ENCODE measurements around the gene OPRL1. TPM values are rescaled to one million over a fixed set of nuclear protein-coding genes. Genes with fewer than 3 reads are reported as not detected.

The OPRL1 gene
- total and polyA plus RNA-seq, 2 of the 8 experiments (the other 6 are each of a cell fraction or from before 2014, with no cell fraction given), result 0.63 to 0.98 TPM

DNA sequence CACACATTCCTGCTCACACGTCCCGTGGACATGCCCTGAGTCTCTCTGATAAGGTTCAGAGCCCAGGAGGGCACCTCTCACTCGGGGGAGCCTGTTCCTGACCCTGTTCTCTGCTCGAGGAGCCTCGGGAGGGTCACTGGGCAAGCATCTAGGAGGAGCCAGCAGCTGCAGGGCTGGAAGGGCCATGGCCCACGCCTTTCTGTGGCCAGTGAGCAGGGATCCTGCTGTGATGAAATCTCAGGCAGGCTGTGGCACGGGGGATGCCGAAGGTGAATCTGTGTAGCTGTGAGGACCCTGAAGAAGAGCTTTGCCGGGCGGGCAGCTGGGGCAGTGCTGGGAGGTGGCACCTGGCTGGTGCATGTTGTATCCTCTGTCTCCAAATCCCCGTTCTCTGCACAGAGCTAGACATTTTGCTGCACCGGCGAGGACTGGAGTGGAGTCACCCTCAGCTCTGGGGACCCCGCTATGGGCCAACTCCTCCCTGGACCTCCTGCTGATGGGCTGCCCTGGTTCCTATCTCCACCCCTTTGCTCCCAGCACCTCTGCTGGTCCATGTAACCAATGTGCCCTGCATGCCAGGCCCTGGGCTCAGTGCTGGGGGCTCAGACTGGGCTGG lies 34.6 kb downstream of the OPRL1 start:
- no peak overlapping the region for H3K18ac ChIP-seq (ENCODE audit: extremely low read depth, low read length)
- WGBS, 2 experiments (ENCODE audit: extremely low coverage in 1 of 2, insufficient coverage in 1 of 2, insufficient read length in 1 of 2, insufficient replicate concordance in 2 of 2, low coverage in 1 of 2, low lambda C conversion rate in 2 of 2, missing lambda C conversion rate in 1 of 2), result 75% methylated on average over 10 of the region's 14 CpGs; no CpG with 5 or more reads in 1 of the 2 experiments
- no peak overlapping the region for H4K91ac ChIP-seq (replicated peaks; ENCODE audit: insufficient read length, low read length)
- H3K4me3 ChIP-seq (ENCODE audit: extremely low read depth in 1 of 4, insufficient read depth in 2 of 4, low read depth in 3 of 4, low read length in 4 of 4), result no peak overlapping the region
- FAIRE-seq, result no peak
- no peak overlapping the region for H4K5ac ChIP-seq (ENCODE audit: insufficient read length, low read depth, low read length)
- no peaks in the 10 kb centered on the region for H3K36me3 ChIP-seq (ENCODE audit: control insufficient read depth in 2 of 4, insufficient read depth in 4 of 4, low read length in 3 of 4)
- no peak overlapping the region for H2AFZ ChIP-seq (ENCODE audit: low read length)
- H2BK120ac ChIP-seq (replicated peaks; ENCODE audit: low read depth, low read length), result no peak overlapping the region
- CTCF ChIA-PET (ENCODE audit: partially characterized antibody), result interaction anchor here (1.0 to 10.1 kb wide), 5 partner anchors 11 to 54 kb away, joined by 4 to 144 read pairs (median 6); partner anchors contain the start of genes LKAAEAR1, OPRL1 and RGS19
- H3K23me2 ChIP-seq (ENCODE audit: low read depth, low read length), result no peaks in the 10 kb centered on the region
- no peak overlapping the region for H3K4ac ChIP-seq (replicated peaks; ENCODE audit: insufficient read length, low read depth, low read length)
- H3K9ac ChIP-seq (replicated peaks in 1 of 4; ENCODE audit: extremely low read depth in 1 of 4, low read depth in 3 of 4, low read length in 3 of 4), result no peak overlapping the region
- H2AK5ac ChIP-seq (ENCODE audit: low read depth, low read length), result no peak overlapping the region
- no peaks in the 10 kb centered on the region for H3K27me3 ChIP-seq (replicated peaks in 1 of 4; ENCODE audit: control insufficient read depth in 3 of 4, extremely low read depth in 1 of 4, insufficient read depth in 3 of 4, low read length in 3 of 4)
- H3K23ac ChIP-seq (ENCODE audit: insufficient read length), result no peak overlapping the region
- no peak overlapping the region for H3K56ac ChIP-seq (replicated peaks; ENCODE audit: insufficient read length, low read depth, low read length)
- peaks cover 0 to 2% of the 10 kb centered on the region in 2 experiments for H4K20me1 ChIP-seq (replicated peaks in 1 of 2; ENCODE audit: control insufficient read depth in 1 of 2, insufficient read depth in 2 of 2, low read length in 2 of 2)
- H3K4me1 ChIP-seq (replicated peaks in 1 of 4; ENCODE audit: control insufficient read depth in 3 of 4, insufficient read depth in 4 of 4, low read length in 3 of 4), result no peaks in the 10 kb centered on the region
- POLR2A ChIA-PET (ENCODE audit: partially characterized antibody), result interaction anchor here (0.6 kb wide), 2 partner anchors 114 to 587 kb away, joined by 3 to 4 read pairs; no protein-coding TSS in a partner anchor
- H2BK5ac ChIP-seq (ENCODE audit: low read depth, low read length), result no peak overlapping the region
- H3K79me2 ChIP-seq (ENCODE audit: control insufficient read depth in 1 of 2, insufficient read depth in 2 of 2, low read length in 2 of 2), result no peaks in the 10 kb centered on the region
- no peak overlapping the region for H3K27ac ChIP-seq (ENCODE audit: low read depth, low read length)
- H2BK20ac ChIP-seq (ENCODE audit: low read length), result no peak overlapping the region
- H4K8ac ChIP-seq (ENCODE audit: extremely low read depth, insufficient read depth, low read length), result no peak overlapping the region
- H3K79me1 ChIP-seq (ENCODE audit: low read depth, low read length), result no peaks in the 10 kb centered on the region
- H2BK12ac ChIP-seq (ENCODE audit: low read depth, low read length), result no peak overlapping the region
- peak in 1 of 2 experiments; percentile 40 for DNase-seq (ENCODE audit: low read depth in 1 of 2, low spot score in 2 of 2)
- no peak overlapping the region for H2BK15ac ChIP-seq (ENCODE audit: low read length)
- H3K14ac ChIP-seq (ENCODE audit: insufficient read length), result no peak overlapping the region
- no peak overlapping the region for H3K4me2 ChIP-seq (ENCODE audit: insufficient read depth in 1 of 2, low read depth in 2 of 2, low read length in 2 of 2)
- no peaks in the 10 kb centered on the region for H3K9me3 ChIP-seq (ENCODE audit: insufficient read depth in 2 of 2, low read depth in 1 of 2, low read length in 1 of 2)
- TF ChIP-seq NRF1 (IDR thresholded peaks at IDR 0.05; ENCODE audit: low read depth, low read length) (no peak), GABPA (IDR thresholded peaks at IDR 0.05; ENCODE audit: borderline replicate concordance, insufficient read depth, low read length) (no peak), POU5F1 (IDR thresholded peaks at IDR 0.05; ENCODE audit: low read depth, low read length) (no peak), SAP30 (IDR thresholded peaks at IDR 0.05; ENCODE audit: insufficient read depth, insufficient replicate concordance, low read length) (no peak), EGR1 (IDR thresholded peaks at IDR 0.05; ENCODE audit: borderline replicate concordance, low read depth, low read length) (no peak), BCL11A (IDR thresholded peaks at IDR 0.05; ENCODE audit: low read depth in 2 of 2, low read length in 2 of 2) (no peak), TAF1 (IDR thresholded peaks at IDR 0.05; ENCODE audit: low read depth, low read length) (no peak), EP300 (IDR thresholded peaks at IDR 0.05; ENCODE audit: borderline replicate concordance in 1 of 2, low read depth in 2 of 2, low read length in 2 of 2) (no peak), CHD2 (IDR thresholded peaks at IDR 0.05; ENCODE audit: low read length) (no peak), SP1 (IDR thresholded peaks at IDR 0.05; ENCODE audit: low read depth, low read length) (no peak)
- TF ChIP-seq, protein P1, sequence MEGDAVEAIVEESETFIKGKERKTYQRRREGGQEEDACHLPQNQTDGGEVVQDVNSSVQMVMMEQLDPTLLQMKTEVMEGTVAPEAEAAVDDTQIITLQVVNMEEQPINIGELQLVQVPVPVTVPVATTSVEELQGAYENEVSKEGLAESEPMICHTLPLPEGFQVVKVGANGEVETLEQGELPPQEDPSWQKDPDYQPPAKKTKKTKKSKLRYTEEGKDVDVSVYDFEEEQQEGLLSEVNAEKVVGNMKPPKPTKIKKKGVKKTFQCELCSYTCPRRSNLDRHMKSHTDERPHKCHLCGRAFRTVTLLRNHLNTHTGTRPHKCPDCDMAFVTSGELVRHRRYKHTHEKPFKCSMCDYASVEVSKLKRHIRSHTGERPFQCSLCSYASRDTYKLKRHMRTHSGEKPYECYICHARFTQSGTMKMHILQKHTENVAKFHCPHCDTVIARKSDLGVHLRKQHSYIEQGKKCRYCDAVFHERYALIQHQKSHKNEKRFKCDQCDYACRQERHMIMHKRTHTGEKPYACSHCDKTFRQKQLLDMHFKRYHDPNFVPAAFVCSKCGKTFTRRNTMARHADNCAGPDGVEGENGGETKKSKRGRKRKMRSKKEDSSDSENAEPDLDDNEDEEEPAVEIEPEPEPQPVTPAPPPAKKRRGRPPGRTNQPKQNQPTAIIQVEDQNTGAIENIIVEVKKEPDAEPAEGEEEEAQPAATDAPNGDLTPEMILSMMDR (IDR thresholded peaks at IDR 0.05; ENCODE audit: control extremely low read depth in 1 of 3, insufficient read depth in 1 of 3, low read depth in 1 of 3, low read length in 3 of 3), result no peak
